SK-N-SH (cell line): ENCODE measurements around the gene DNM2. TPM values are rescaled to one million over a fixed set of nuclear protein-coding genes. Genes with fewer than 3 reads are reported as not detected.

Experiments
- CTCF ChIA-PET: fragments of 300-600, 350-600 bp; formaldehyde crosslinking; extraction: SDS; loops from one replicate; lab custom pipeline; 2021; lab: Yijun Ruan, JAX
- POLR2A ChIA-PET: fragments of 350-600 bp; sonication (Branson Sonifier 250); formaldehyde crosslinking; extraction: SDS; loops from one replicate; lab custom pipeline; 2020; ENCODE audit warnings: antibody characterized with exemption, inconsistent platforms; lab: Yijun Ruan, JAX
- DNase-seq: peaks from one replicate; pipeline ENCODE4 v3.0.0; 2012
- H2AFZ ChIP-seq: fragments of 200-600 bp; sonication (generic); 2 replicates; pipeline ENCODE4 v1.8.1; 2016; ENCODE audit warnings: antibody characterized with exemption, mild to moderate bottlenecking, low read depth
- H3F3A ChIP-seq: fragments of 200-600 bp; sonication (generic); replicated peaks from 2 replicates; pipeline ENCODE3; 2016; ENCODE audit warnings: antibody characterized with exemption, mild to moderate bottlenecking; ENCODE audit not compliant: insufficient read depth
- H3K27ac ChIP-seq, 2 experiments: fragments of 200-500 bp in 1 of 2; fragments of 200-600 bp in 1 of 2; sonication (Bioruptor generic) in 1 of 2; sonication (generic), shearing (Covaris generic) in 1 of 2; 2 replicates each; pipeline versions ENCODE4 v1.5.1 to v1.6.1; 2014 to 2016; ENCODE audit warnings: low read depth in 2 of 2, inconsistent platforms in 1 of 2, low read length in 1 of 2, mild to moderate bottlenecking in 1 of 2, mixed read lengths in 1 of 2
- H3K27me3 ChIP-seq: fragments of 200-600 bp; sonication (generic), shearing (Covaris generic); 2 replicates; pipeline ENCODE4 v1.6.1; 2016; ENCODE audit warnings: mixed run types; ENCODE audit not compliant: insufficient read depth
- H3K36me3 ChIP-seq, 2 experiments: fragments of 200-500 bp in 1 of 2; fragments of 200-600 bp in 1 of 2; sonication (Bioruptor generic) in 1 of 2; sonication (generic) in 1 of 2; replicated peaks in 1 of 2; 2 replicates each; pipeline versions ENCODE3 to v1.5.1; 2014 to 2016; ENCODE audit warnings: low read length in 1 of 2, mild to moderate bottlenecking in 1 of 2; ENCODE audit not compliant: insufficient read depth in 2 of 2, control insufficient read depth in 1 of 2
- H3K4me1 ChIP-seq, 2 experiments: fragments of 200-500 bp in 1 of 2; fragments of 200-600 bp in 1 of 2; sonication (Bioruptor generic) in 1 of 2; sonication (generic), shearing (Covaris generic) in 1 of 2; 2 replicates each; pipeline versions ENCODE4 v1.5.1 to v1.6.1; 2014 to 2016; ENCODE audit warnings: low read depth in 1 of 2, low read length in 1 of 2, mixed run types in 1 of 2; ENCODE audit not compliant: insufficient read depth in 2 of 2, control insufficient read depth in 1 of 2
- H3K4me2 ChIP-seq: fragments of 200-600 bp; sonication (generic), shearing (Covaris generic); 2 replicates; pipeline ENCODE4 v1.6.1; 2017; ENCODE audit warnings: mixed run types
- H3K4me3 ChIP-seq, 2 experiments: fragments of 200-500 bp in 1 of 2; fragments of 200-600 bp in 1 of 2; sonication (Bioruptor generic) in 1 of 2; sonication (generic), shearing (Covaris generic) in 1 of 2; 2 replicates each; pipeline versions ENCODE4 v1.5.1 to v1.8.1; 2014 to 2016; ENCODE audit warnings: low read depth in 2 of 2, inconsistent platforms in 1 of 2, low read length in 1 of 2, mild to moderate bottlenecking in 1 of 2, mixed read lengths in 1 of 2, moderate library complexity in 1 of 2
- H3K79me2 ChIP-seq: fragments of 200-600 bp; sonication (generic); 2 replicates; pipeline ENCODE4 v1.8.1; 2017; ENCODE audit warnings: mild to moderate bottlenecking; ENCODE audit not compliant: insufficient read depth
- H3K9ac ChIP-seq: fragments of 200-600 bp; sonication (generic); 2 replicates; pipeline ENCODE4 v1.6.1; 2017; ENCODE audit warnings: mixed run types
- H3K9me2 ChIP-seq: fragments of 200-600 bp; sonication (generic); 2 replicates; pipeline ENCODE4 v1.6.1; 2017; ENCODE audit warnings: mixed run types
- H3K9me3 ChIP-seq: fragments of 200-600 bp; sonication (generic); 2 replicates; pipeline ENCODE4 v1.6.1; 2017; ENCODE audit warnings: mixed run types, mild to moderate bottlenecking, moderate library complexity
- H4K20me1 ChIP-seq: fragments of 200-600 bp; sonication (generic); 2 replicates; pipeline ENCODE4 v1.6.1; 2017; ENCODE audit warnings: mild to moderate bottlenecking, mixed run types; ENCODE audit not compliant: insufficient read depth
- CHD2 ChIP-seq: fragments of 150-350 bp; IDR thresholded peaks from 2 replicates; pipeline ENCODE4 v1.6.1; 2018; ENCODE audit warnings: low read length; ENCODE audit not compliant: partially characterized antibody
- ELF1 ChIP-seq: IDR thresholded peaks from 2 replicates; pipeline ENCODE4 v1.4.0; 2012
- FOXJ3 ChIP-seq: sonication (generic); formaldehyde crosslinking; IDR thresholded peaks from 2 replicates; pipeline ENCODE4 v1.5.1; 2020; ENCODE audit warnings: mild to moderate bottlenecking, missing genetic modification reagents
- FOXM1 ChIP-seq: IDR thresholded peaks from 2 replicates; pipeline ENCODE4 v1.4.0; 2012; ENCODE audit warnings: low read depth, mild to moderate bottlenecking
- GATA2 ChIP-seq: sonication (generic); formaldehyde crosslinking; IDR thresholded peaks from 2 replicates; pipeline ENCODE4 v1.5.0; 2020; ENCODE audit warnings: mild to moderate bottlenecking, missing genetic modification reagents
- JUND ChIP-seq: IDR thresholded peaks from 2 replicates; pipeline ENCODE4 v1.4.0; 2012
- MEF2A ChIP-seq: IDR thresholded peaks from 2 replicates; pipeline ENCODE4 v1.4.0; 2012; ENCODE audit warnings: low read depth, borderline replicate concordance
- MXI1 ChIP-seq: IDR thresholded peaks from 2 replicates; pipeline ENCODE4 v1.6.1; 2012; ENCODE audit warnings: mild to moderate bottlenecking, low read depth, low read length, improper control_type of control experiment
- POLR2AphosphoS5 ChIP-seq: IDR thresholded peaks from 2 replicates; pipeline ENCODE4 v1.6.1; 2012; ENCODE audit warnings: low read depth, low read length
- RAD21 ChIP-seq: IDR thresholded peaks from 2 replicates; pipeline ENCODE4 v1.6.1; 2012; ENCODE audit warnings: mild to moderate bottlenecking, low read length
- RCOR1 ChIP-seq: fragments of 150-350 bp; IDR thresholded peaks from 2 replicates; pipeline ENCODE4 v1.6.1; 2017; ENCODE audit warnings: antibody characterized with exemption, low read length
- RXRA ChIP-seq: IDR thresholded peaks from 2 replicates; pipeline ENCODE4 v1.4.0; 2012; ENCODE audit warnings: low read depth, mild to moderate bottlenecking, borderline replicate concordance
- SIN3A ChIP-seq: IDR thresholded peaks from 2 replicates; pipeline ENCODE4 v1.6.1; 2012; ENCODE audit warnings: low read depth, mild to moderate bottlenecking, low read length, moderate library complexity, borderline replicate concordance
- TCF12 ChIP-seq: IDR thresholded peaks from 2 replicates; pipeline ENCODE4 v1.4.0; 2012
- TEAD4 ChIP-seq: IDR thresholded peaks from 2 replicates; pipeline ENCODE4 v1.4.0; 2012; ENCODE audit warnings: mild to moderate bottlenecking, borderline replicate concordance; ENCODE audit not compliant: insufficient read depth
- YY1 ChIP-seq: IDR thresholded peaks from 2 replicates; pipeline ENCODE4 v1.4.0; 2012; ENCODE audit warnings: low read depth, mild to moderate bottlenecking
- WGBS: methylation state at CpG from one replicate; pipeline ENCODE4 v1.1.6; 2017; ENCODE audit warnings: low lambda C conversion rate; 5-methylcytosine and 5-hydroxymethylcytosine counted together
- polyA plus RNA-seq, 3 experiments: library from polyadenylated mRNA; depleted of rRNA; stranded (reverse); fragments of >200 nt; gene quantifications; 2 replicates each; pipeline ENCODE4 v1.2.3, GENCODE V29; 2012
- TF ChIP-seq, protein P1 (sequence below): IDR thresholded peaks from 2 replicates; pipeline ENCODE4 v1.4.0; 2012; ENCODE audit warnings: low read depth, borderline replicate concordance
- TF ChIP-seq, protein P2 (sequence below): IDR thresholded peaks from 2 replicates; pipeline ENCODE4 v1.4.0; 2012; ENCODE audit warnings: low read depth
- TF ChIP-seq, protein P3 (sequence below): fragments of 150-350 bp; IDR thresholded peaks from 2 replicates; pipeline ENCODE4 v1.6.1; 2016; ENCODE audit warnings: mild to moderate bottlenecking, low read depth, low read length
- TF ChIP-seq, protein P4 (sequence below): IDR thresholded peaks from 2 replicates; pipeline ENCODE4 v1.6.1; 2012; ENCODE audit warnings: mild to moderate bottlenecking, low read depth, low read length, moderate library complexity

The DNM2 gene
- polyA plus RNA-seq, 1 of the 3 experiments (the other 2 are of a cell fraction) = 52.5 TPM

DNA sequence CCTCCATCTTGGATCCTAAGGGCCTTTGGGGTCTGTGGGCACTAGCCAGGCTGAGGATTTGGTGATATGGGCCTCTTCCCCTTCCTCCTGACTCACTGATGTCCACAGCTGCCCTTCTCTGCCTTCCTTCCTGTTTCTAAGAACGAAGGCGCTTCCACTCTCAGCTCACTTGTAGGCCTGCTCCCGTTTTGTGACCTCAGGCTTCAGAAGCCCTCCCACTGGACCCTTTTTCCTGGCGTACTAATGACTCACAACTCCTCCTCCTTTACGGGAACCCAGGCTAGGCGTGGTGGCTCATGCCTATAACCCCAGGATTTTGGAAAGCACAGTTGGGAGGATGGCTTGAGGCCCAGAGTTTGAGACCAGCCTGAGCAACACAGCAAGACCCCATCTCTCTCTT is 62.5 kb downstream of the DNM2 start (continued):
- TF ChIP-seq, protein P1, sequence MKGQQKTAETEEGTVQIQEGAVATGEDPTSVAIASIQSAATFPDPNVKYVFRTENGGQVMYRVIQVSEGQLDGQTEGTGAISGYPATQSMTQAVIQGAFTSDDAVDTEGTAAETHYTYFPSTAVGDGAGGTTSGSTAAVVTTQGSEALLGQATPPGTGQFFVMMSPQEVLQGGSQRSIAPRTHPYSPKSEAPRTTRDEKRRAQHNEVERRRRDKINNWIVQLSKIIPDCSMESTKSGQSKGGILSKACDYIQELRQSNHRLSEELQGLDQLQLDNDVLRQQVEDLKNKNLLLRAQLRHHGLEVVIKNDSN = no peak
- no peak for TF ChIP-seq TEAD4
- no peak for TF ChIP-seq RCOR1
- TF ChIP-seq YY1 = no peak

DNA sequence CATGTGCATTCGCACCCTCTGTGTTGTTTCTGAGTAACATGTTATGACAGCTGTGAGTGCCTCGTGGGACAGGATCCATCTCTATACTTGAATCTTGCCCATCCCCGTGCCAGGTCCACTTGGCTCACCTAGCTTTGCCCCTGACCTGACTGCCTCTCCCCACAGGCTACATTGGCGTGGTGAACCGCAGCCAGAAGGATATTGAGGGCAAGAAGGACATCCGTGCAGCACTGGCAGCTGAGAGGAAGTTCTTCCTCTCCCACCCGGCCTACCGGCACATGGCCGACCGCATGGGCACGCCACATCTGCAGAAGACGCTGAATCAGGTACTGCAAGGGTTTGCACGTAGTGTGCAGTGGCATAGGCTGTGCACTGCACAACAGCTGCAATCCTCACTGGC is 64.9 kb downstream of the DNM2 start:
- H3K9me3 ChIP-seq = no peaks in the 10 kb centered on the region
- no peaks in the 10 kb centered on the region for H3F3A ChIP-seq
- no peak overlapping the region for H3K27ac ChIP-seq
- no peaks in the 10 kb centered on the region for H4K20me1 ChIP-seq
- CTCF ChIA-PET = interaction anchor here (0.8 to 1.3 kb wide), 3 partner anchors 53 to 252 kb away, joined by 3 to 4 read pairs (median 4); partner anchors contain the start of gene TMED1
- TF ChIP-seq FOXJ3 (CRISPR knock-in tag) = no peak
- TF ChIP-seq, protein P2, sequence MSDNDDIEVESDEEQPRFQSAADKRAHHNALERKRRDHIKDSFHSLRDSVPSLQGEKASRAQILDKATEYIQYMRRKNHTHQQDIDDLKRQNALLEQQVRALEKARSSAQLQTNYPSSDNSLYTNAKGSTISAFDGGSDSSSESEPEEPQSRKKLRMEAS = no peak
- no peak for TF ChIP-seq JUND
- TF ChIP-seq CHD2 = no peak
- TF ChIP-seq POLR2AphosphoS5 = no peak
- no peak for TF ChIP-seq MXI1
- no peak for TF ChIP-seq FOXM1
- no peak for TF ChIP-seq RCOR1
- no peak for TF ChIP-seq ELF1
- no peak for TF ChIP-seq TCF12
- TF ChIP-seq RXRA = no peak
- TF ChIP-seq MEF2A = no peak
- TF ChIP-seq RAD21 = no peak
- no peak for TF ChIP-seq SIN3A
- no peaks in the 10 kb centered on the region for H3K9me2 ChIP-seq
- WGBS = 88% methylated on average over 8 of the region's 13 CpGs
- H2AFZ ChIP-seq = no peak overlapping the region
- no peak overlapping the region for H3K9ac ChIP-seq
- no peak overlapping the region for H3K4me3 ChIP-seq
- POLR2A ChIA-PET = no interaction called here
- no peaks in the 10 kb centered on the region for H3K4me1 ChIP-seq
- DNase-seq = no peak
- peaks cover 28 to 53% of the 10 kb centered on the region in 2 experiments for H3K36me3 ChIP-seq
- H3K79me2 ChIP-seq = no peaks in the 10 kb centered on the region
- H3K4me2 ChIP-seq = no peak overlapping the region
- no peaks in the 10 kb centered on the region for H3K27me3 ChIP-seq

DNA sequence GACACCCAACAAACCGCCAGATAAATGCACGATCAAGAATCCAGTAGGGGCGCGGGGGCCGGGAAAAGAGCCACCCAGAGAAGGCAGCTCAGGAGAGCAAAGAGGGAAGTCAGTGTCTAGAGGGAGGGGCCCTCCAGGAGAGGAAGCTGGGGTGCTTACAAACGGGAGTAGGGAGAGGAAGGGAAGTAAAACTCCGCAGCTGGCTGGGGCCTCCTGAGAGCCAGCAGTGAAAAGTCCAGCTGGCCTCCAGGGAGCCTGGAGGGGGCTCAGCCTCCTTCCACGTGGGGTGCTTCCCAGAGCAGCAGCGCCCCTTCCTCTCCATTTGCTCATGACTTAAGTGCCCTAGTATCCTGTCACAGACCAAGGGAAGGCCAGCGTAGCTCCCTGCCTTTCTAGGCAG is 66.4 kb downstream of the DNM2 start:
- H3K79me2 ChIP-seq = no peaks in the 10 kb centered on the region
- no peaks in the 10 kb centered on the region for H3K4me1 ChIP-seq
- no peaks in the 10 kb centered on the region for H3K9me3 ChIP-seq
- POLR2A ChIA-PET = no interaction called here
- H3K27me3 ChIP-seq = no peaks in the 10 kb centered on the region
- DNase-seq = no peak
- H3K4me2 ChIP-seq = no peak overlapping the region
- no peak overlapping the region for H3K27ac ChIP-seq
- H3F3A ChIP-seq = no peaks in the 10 kb centered on the region
- no peak overlapping the region for H2AFZ ChIP-seq
- no peaks in the 10 kb centered on the region for H4K20me1 ChIP-seq
- CTCF ChIA-PET = interaction anchor here (0.9 to 1.3 kb wide), 3 partner anchors 51 to 87 kb away, joined by 3 to 4 read pairs (median 3); partner anchors contain the start of gene TMED1
- no peaks in the 10 kb centered on the region for H3K9me2 ChIP-seq
- peaks cover 32 to 40% of the 10 kb centered on the region in 2 experiments for H3K36me3 ChIP-seq
- no peak overlapping the region for H3K9ac ChIP-seq
- no peak overlapping the region for H3K4me3 ChIP-seq
- WGBS = 97% methylated on average over 9 of the region's 10 CpGs
- TF ChIP-seq TEAD4 = no peak
- TF ChIP-seq, protein P1 = no peak
- TF ChIP-seq, protein P3, sequence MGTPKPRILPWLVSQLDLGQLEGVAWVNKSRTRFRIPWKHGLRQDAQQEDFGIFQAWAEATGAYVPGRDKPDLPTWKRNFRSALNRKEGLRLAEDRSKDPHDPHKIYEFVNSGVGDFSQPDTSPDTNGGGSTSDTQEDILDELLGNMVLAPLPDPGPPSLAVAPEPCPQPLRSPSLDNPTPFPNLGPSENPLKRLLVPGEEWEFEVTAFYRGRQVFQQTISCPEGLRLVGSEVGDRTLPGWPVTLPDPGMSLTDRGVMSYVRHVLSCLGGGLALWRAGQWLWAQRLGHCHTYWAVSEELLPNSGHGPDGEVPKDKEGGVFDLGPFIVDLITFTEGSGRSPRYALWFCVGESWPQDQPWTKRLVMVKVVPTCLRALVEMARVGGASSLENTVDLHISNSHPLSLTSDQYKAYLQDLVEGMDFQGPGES = no peak
- TF ChIP-seq, protein P4, sequence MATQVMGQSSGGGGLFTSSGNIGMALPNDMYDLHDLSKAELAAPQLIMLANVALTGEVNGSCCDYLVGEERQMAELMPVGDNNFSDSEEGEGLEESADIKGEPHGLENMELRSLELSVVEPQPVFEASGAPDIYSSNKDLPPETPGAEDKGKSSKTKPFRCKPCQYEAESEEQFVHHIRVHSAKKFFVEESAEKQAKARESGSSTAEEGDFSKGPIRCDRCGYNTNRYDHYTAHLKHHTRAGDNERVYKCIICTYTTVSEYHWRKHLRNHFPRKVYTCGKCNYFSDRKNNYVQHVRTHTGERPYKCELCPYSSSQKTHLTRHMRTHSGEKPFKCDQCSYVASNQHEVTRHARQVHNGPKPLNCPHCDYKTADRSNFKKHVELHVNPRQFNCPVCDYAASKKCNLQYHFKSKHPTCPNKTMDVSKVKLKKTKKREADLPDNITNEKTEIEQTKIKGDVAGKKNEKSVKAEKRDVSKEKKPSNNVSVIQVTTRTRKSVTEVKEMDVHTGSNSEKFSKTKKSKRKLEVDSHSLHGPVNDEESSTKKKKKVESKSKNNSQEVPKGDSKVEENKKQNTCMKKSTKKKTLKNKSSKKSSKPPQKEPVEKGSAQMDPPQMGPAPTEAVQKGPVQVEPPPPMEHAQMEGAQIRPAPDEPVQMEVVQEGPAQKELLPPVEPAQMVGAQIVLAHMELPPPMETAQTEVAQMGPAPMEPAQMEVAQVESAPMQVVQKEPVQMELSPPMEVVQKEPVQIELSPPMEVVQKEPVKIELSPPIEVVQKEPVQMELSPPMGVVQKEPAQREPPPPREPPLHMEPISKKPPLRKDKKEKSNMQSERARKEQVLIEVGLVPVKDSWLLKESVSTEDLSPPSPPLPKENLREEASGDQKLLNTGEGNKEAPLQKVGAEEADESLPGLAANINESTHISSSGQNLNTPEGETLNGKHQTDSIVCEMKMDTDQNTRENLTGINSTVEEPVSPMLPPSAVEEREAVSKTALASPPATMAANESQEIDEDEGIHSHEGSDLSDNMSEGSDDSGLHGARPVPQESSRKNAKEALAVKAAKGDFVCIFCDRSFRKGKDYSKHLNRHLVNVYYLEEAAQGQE = no peak
- TF ChIP-seq GATA2 (CRISPR knock-in tag) = no peak
- no peak for TF ChIP-seq YY1
